Skeletal muscle tissue (tissue), 4 donors: ENCODE measurements around the gene DMD. TPM values are rescaled to one million over a fixed set of nuclear protein-coding genes. Genes with fewer than 3 reads are reported as not detected.

Source experiments
- H3K27ac ChIP-seq: one replicate; pipeline ENCODE4 v1.7.0; 2013; ENCODE audit warnings: mild to moderate bottlenecking, low read depth, low read length, inconsistent platforms
- H3K27me3 ChIP-seq, 3 donors: one replicate each; pipeline ENCODE4 v1.7.0; 2013; ENCODE audit warnings: low read length in 3 of 3; ENCODE audit not compliant: control insufficient read depth in 3 of 3, insufficient read depth in 3 of 3
- H3K36me3 ChIP-seq, 3 donors: one replicate each; pipeline ENCODE4 v1.7.0; 2013; ENCODE audit warnings: low read length in 3 of 3; ENCODE audit not compliant: control insufficient read depth in 3 of 3, insufficient read depth in 3 of 3
- H3K4me1 ChIP-seq, 3 donors: one replicate each; pipeline ENCODE4 v1.7.0; 2013; ENCODE audit warnings: low read length in 3 of 3, mild to moderate bottlenecking in 3 of 3; ENCODE audit not compliant: control insufficient read depth in 3 of 3, insufficient read depth in 3 of 3
- H3K4me3 ChIP-seq, 3 donors: one replicate each; pipeline ENCODE4 v1.7.0; 2013; ENCODE audit warnings: low read length in 3 of 3
- H3K9ac ChIP-seq, 3 donors: one replicate each; pipeline ENCODE4 v1.7.0; 2013; ENCODE audit warnings: low read length in 3 of 3, mild to moderate bottlenecking in 3 of 3, moderate library complexity in 2 of 3, low read depth in 1 of 3
- H3K9me3 ChIP-seq, 3 donors: one replicate each; pipeline ENCODE4 v1.7.0; 2013; ENCODE audit warnings: low read length in 3 of 3; ENCODE audit not compliant: control insufficient read depth in 3 of 3
- total RNA-seq: library from RNA; depleted of rRNA; stranded (reverse); fragments of >200 nt; gene quantifications from one replicate; pipeline ENCODE4 v1.2.3, GENCODE V29; 2014
- donor health status: Osteomylitis.

The DMD gene
- total RNA-seq, 1 donor from 2014 or later = 190 TPM

DNA sequence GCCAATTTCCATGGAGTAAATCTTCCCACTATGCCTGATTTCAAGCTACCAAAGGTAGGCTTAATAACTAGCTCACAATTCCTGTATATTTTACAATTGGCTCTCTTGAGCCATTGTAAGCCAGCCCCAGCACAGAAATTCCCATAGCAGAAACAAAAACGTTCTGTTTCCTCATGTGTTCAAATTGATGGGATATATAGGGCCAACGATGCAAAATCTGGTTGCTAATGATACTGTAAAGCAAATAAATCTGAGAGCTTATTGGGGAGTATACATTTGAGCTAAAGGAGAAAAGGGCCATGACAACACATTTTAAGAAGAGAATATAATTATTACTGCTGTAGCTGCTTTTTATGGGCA lies 1872.4 kb downstream of the DMD start:
- H3K9me3 ChIP-seq = no peaks in the 10 kb centered on the region
- no peaks in the 10 kb centered on the region for H3K36me3 ChIP-seq
- no peaks in the 10 kb centered on the region for H3K4me1 ChIP-seq
- no peak overlapping the region for H3K27ac ChIP-seq
- H3K9ac ChIP-seq = no peak overlapping the region
- H3K27me3 ChIP-seq = no peaks in the 10 kb centered on the region
- H3K4me3 ChIP-seq = no peak overlapping the region

DNA sequence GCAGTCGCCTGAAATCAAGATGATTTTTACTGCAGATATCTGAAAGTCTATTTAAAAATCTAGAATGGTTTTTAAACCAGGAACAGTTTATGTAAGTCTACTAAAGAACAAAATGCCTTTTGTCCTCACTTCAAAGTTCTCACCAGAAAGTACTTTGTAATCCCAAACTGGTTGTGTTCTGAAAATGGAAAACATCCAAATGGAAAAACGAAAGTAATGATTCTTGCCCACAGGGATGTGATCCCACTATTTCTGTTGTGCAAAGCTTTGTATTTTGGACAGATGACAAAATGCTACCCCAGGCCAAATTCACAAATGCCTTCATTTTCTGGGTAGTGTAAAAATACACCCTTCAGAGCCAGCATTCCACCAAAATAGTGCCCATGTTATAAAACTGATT lies 1874.0 kb downstream of the DMD start:
- H3K9me3 ChIP-seq = no peaks in the 10 kb centered on the region
- no peaks in the 10 kb centered on the region for H3K4me1 ChIP-seq
- no peaks in the 10 kb centered on the region for H3K27me3 ChIP-seq
- H3K36me3 ChIP-seq = no peaks in the 10 kb centered on the region
- peak overlapping the region; percentile 19 for H3K27ac ChIP-seq
- H3K4me3 ChIP-seq = no peak overlapping the region
- no peak overlapping the region for H3K9ac ChIP-seq

DNA sequence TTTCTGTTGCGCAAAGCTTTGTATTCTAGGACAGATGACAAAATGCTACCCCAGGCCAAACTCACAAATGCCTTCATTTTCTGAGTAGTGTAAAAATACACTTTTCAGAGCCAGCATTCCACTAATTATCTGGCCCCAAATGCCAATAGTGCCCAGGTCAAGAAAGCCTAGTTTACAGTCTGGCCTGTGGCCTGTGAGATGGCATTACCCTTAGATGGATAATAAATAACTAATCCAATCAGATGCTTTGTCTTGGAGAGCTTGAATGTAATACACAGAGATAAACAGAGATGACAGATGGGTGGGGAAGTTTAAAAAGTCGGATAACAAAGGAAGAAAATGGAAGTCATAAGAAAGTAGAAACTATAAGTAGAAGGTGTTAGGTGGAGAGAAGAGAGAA lies 1874.9 kb downstream of the DMD start:
- Histone ChIP-seq H3K9me3 (no peaks in the 10 kb centered on the region), H3K9ac (no peak overlapping the region), H3K4me1 (no peaks in the 10 kb centered on the region), H3K27me3 (no peaks in the 10 kb centered on the region), H3K36me3 (no peaks in the 10 kb centered on the region), H3K27ac (no peak overlapping the region), H3K4me3 (no peak overlapping the region)

DNA sequence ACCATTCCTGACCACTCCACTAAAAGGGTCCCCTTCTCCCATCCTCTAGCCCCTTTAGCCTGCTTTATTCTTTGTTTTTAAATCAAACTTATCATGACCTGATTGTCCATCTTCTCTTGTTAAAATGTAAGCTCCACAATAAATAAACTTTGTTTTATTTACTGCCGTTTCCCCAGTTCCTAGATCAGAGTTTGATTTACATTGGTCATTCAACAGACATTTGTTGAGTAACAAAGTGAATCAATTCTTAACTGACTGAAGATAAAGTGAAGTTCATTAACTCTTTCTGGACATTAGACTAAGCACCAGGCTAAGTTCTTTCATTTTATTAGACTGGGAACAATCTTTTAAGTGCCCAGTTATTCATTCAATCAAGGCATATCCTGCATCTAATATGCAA lies 1876.4 kb downstream of the DMD start:
- H3K27ac ChIP-seq = no peak overlapping the region
- H3K9me3 ChIP-seq = no peaks in the 10 kb centered on the region
- H3K27me3 ChIP-seq = no peaks in the 10 kb centered on the region
- H3K4me3 ChIP-seq = no peak overlapping the region
- H3K36me3 ChIP-seq = no peaks in the 10 kb centered on the region
- H3K9ac ChIP-seq = no peak overlapping the region
- no peaks in the 10 kb centered on the region for H3K4me1 ChIP-seq

DNA sequence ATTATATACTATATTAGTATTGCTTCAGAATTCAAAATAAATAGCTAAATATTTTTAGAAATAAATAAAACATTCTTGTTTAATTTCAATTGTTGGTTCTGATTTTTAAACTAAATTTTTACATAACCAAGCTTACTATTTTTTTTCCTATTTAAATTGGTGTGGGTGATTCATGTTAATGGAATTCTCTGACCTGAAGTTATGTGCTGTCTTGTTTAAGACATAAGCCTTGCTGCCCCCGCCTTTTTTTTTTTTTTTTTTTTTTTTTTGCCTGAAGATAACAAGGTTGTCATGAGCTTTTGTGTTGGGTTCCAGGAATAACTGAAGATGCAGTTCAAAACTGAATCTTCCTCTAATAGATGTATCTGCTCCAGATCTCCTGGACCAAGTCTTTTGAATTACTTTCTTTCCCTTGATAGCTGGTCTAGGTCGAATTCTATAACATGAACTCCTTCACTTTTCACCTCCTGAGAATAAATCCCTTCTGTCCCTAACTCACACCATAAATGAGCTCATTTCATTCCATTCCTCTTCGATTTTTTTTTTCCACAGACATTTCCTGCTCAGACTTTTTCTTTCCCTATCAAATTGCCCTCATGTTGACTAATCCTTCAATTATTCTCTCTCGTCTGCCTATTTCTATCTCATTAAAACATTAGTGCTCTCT lies 1878.1 kb downstream of the DMD start:
- H3K36me3 ChIP-seq = no peaks in the 10 kb centered on the region
- no peak overlapping the region for H3K27ac ChIP-seq
- H3K4me1 ChIP-seq = no peaks in the 10 kb centered on the region
- H3K27me3 ChIP-seq = no peaks in the 10 kb centered on the region
- no peaks in the 10 kb centered on the region for H3K9me3 ChIP-seq
- no peak overlapping the region for H3K4me3 ChIP-seq
- no peak overlapping the region for H3K9ac ChIP-seq

DNA sequence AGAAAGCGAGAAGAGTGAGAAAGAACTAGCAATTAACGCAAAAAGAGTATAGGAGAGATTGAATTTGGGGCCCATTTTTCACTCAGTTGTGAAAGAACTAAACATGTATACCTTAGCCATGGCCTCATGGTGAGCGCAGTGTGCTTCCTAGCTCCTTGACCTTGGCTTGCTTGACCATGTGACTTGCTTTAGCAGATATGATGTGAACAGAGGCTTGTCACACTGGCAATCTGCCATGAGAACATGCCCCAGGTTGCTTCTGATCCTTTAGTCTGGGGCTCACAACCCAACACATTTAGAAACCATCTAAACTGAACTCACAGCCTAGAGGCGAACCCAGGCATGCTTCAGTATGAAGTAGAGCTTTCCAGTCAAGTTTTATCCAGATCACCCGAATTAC lies 1879.4 kb downstream of the DMD start:
- Histone ChIP-seq H3K9me3 (no peaks in the 10 kb centered on the region), H3K27ac (no peak overlapping the region), H3K9ac (no peak overlapping the region), H3K27me3 (no peaks in the 10 kb centered on the region), H3K4me3 (no peak overlapping the region), H3K36me3 (no peaks in the 10 kb centered on the region), H3K4me1 (no peaks in the 10 kb centered on the region)

DNA sequence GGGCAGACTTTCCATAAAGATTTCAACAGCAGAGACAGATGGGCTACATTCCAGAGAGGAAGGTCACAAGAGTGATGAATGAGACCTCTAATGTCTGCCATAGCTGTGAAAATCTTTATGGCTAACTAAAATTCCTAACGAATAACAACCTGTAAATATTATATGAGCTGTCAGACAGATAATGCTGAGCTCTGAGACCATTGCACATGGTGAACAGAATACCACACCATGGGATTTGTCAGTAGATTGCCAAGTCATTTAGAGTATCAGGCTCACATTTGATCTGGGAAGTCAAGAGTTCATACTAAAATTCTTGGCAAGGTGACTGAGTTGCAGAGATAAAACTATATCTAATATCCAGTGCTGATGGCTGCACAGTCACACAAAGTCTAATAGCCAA lies 1880.3 kb downstream of the DMD start:
- Histone ChIP-seq H3K36me3 (no peaks in the 10 kb centered on the region), H3K9ac (no peak overlapping the region), H3K4me3 (no peak overlapping the region), H3K27ac (no peak overlapping the region), H3K27me3 (no peaks in the 10 kb centered on the region), H3K9me3 (no peaks in the 10 kb centered on the region), H3K4me1 (no peaks in the 10 kb centered on the region)

DNA sequence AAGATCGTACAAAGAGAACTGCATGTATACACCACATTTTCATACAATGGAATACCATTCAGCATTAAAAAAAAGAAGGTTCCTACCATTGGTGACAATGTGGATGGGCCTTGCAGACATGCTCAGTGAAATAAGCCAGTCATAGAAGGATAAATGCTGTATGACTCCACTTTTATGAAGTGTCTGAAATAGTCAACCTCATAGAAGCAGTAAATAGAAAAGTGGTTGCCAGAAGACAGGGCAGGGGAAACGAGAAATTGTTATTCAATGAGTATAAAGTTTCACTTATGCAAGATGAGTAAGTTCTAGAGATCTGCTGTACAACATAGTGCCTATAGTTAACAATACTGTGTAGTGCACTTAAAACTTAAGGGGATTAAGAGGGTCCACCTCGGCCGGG lies 1882.1 kb downstream of the DMD start:
- Histone ChIP-seq H3K4me3 (no peak overlapping the region), H3K36me3 (no peaks in the 10 kb centered on the region), H3K9ac (no peak overlapping the region), H3K27ac (no peak overlapping the region), H3K9me3 (no peaks in the 10 kb centered on the region), H3K4me1 (no peaks in the 10 kb centered on the region), H3K27me3 (no peaks in the 10 kb centered on the region)

DNA sequence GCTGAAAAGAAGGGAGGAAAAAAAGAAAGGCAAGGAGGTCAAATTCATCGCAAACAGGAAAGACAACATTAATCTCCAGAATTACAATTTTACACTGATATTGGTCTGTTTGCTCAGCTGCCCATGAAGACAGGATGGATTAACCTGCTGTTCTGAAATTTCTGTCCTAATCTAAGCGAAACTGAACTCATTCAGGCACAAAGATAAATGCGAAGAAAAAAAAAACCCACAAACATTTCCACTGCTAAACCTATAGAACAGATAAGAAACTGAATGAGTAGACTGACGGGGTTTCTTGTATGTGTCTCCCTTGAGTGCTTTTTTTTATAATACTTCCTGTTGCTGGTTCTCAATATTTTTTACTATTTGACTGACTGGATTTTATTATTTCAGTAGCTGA lies 1887.7 kb downstream of the DMD start:
- Histone ChIP-seq H3K4me3 (no peak overlapping the region), H3K27me3 (no peaks in the 10 kb centered on the region), H3K27ac (no peak overlapping the region), H3K9ac (no peak overlapping the region), H3K9me3 (no peaks in the 10 kb centered on the region), H3K4me1 (peaks cover 0 to 3% (median 0%) of the 10 kb centered on the region in 3 donors), H3K36me3 (no peaks in the 10 kb centered on the region)

DNA sequence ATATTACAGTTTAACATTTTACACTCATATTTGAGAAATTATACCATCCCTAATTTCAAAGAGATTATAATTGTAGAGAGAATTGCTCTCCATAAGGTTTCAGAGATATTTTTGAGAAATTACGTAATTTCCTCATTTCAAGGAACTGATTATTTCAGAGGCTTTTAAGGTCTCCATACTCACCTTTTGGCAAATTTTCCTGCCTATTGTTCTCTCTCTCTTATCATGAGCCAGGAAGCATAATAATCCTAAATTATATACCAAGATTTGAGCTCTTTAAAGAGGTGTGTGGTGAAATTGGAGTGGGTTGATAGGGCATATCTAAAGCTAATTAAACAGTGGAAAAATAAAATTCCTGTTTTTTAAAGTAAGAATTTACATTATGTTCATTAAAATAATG lies 1890.6 kb downstream of the DMD start:
- no peak overlapping the region for H3K27ac ChIP-seq

DNA sequence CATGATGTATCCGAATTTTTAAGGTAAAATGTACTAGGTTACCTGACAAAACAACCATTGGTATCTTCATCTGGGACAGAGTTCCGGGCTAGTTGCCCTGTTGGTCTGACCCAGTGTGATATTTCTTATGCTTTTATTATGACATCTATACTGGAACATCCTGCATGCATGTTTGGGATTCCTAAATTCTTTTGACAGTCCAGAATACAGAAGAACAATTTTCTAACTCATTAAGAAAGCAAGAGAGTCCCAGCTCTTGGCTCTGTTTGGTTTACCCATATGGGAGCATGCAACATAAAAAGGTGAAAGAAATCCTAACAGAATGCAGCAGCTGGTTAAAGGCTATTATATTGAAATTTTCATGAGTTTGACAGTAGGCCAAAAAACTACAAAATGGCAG lies 1891.8 kb downstream of the DMD start:
- Histone ChIP-seq H3K27me3 (no peaks in the 10 kb centered on the region), H3K4me1 (peaks cover 0 to 3% (median 0%) of the 10 kb centered on the region in 3 donors), H3K27ac (no peak overlapping the region), H3K9me3 (no peaks in the 10 kb centered on the region), H3K9ac (no peak overlapping the region), H3K4me3 (no peak overlapping the region), H3K36me3 (no peaks in the 10 kb centered on the region)

More for the DNA sequence above, 1890.6 kb downstream of the DMD start:
- no peaks in the 10 kb centered on the region for H3K36me3 ChIP-seq
- H3K9ac ChIP-seq = no peak overlapping the region
- H3K4me3 ChIP-seq = no peak overlapping the region
- H3K27me3 ChIP-seq = no peaks in the 10 kb centered on the region
- H3K9me3 ChIP-seq = no peaks in the 10 kb centered on the region
- peaks cover 0 to 3% (median 0%) of the 10 kb centered on the region in 3 donors for H3K4me1 ChIP-seq
